GM19395 (cell line): ENCODE data around the gene PEX26.
"Not testable (repeated sequence)": the region's sequence is repeated elsewhere in the genome, so short reads cannot be mapped to it uniquely, and the experiment has no call there.

ENCODE experiments used
- ATAC-seq: cut with Tn5 transposase; IDR thresholded peaks from one replicate; pipeline ENCODE4 v1.9.1; 2021; ENCODE audit warnings: mild to moderate bottlenecking, moderate library complexity; ENCODE audit not compliant: unreplicated experiment

The PEX26 gene

GRCh38 chr22:18056161-18056666 lies 21.6 kb upstream of the PEX26 start:
- ATAC-seq, result no peak

GRCh38 chr22:18056807-18057474 lies 20.8 kb upstream of the PEX26 start:
- peak; percentile 78 for ATAC-seq

GRCh38 chr22:18057568-18058209 lies 20.1 kb upstream of the PEX26 start:
- ATAC-seq, result peak; percentile 56

- no peak for ATAC-seq
These were observed 19.3 kb upstream of the PEX26 start for GRCh38 chr22:18058371-18059093.

GRCh38 chr22:18059094-18059417 lies 18.7 kb upstream of the PEX26 start:
- ATAC-seq, result no peak

GRCh38 chr22:18059473-18059872 lies 18.3 kb upstream of the PEX26 start:
- no peak for ATAC-seq

GRCh38 chr22:18059991-18060390 lies 17.8 kb upstream of the PEX26 start:
- ATAC-seq, result no peak

GRCh38 chr22:18060646-18061620 lies 16.9 kb upstream of the PEX26 start:
- no peak for ATAC-seq

- ATAC-seq, result no peak
These were observed 15.4 kb upstream of the PEX26 start for GRCh38 chr22:18062421-18062820.

GRCh38 chr22:18063306-18063705 lies 14.5 kb upstream of the PEX26 start:
- ATAC-seq, result no peak

GRCh38 chr22:18063715-18064114 lies 14.1 kb upstream of the PEX26 start:
- ATAC-seq, result not testable (repeated sequence)

- no peak for ATAC-seq
These were observed 13.2 kb upstream of the PEX26 start for GRCh38 chr22:18064636-18065035.

GRCh38 chr22:18065256-18065655 lies 12.5 kb upstream of the PEX26 start:
- ATAC-seq, result no peak

- no peak for ATAC-seq
These were observed 11.5 kb upstream of the PEX26 start for GRCh38 chr22:18066181-18066859.

- no peak for ATAC-seq
These were observed 10.7 kb upstream of the PEX26 start for GRCh38 chr22:18067121-18067520.

- no peak for ATAC-seq
These were observed 10.0 kb upstream of the PEX26 start for GRCh38 chr22:18067548-18068341.

- no peak for ATAC-seq
These were observed 9.3 kb upstream of the PEX26 start for GRCh38 chr22:18068381-18068988.

- ATAC-seq, result no peak
These were observed 8.7 kb upstream of the PEX26 start for GRCh38 chr22:18069041-18069440.

GRCh38 chr22:18070041-18070440 lies 7.7 kb upstream of the PEX26 start:
- ATAC-seq, result no peak
